HEK293 (cell line): ENCODE data around the gene HSD17B1.

Experiments used
- CTCF ChIA-PET: fragments of 350-600 bp; formaldehyde crosslinking; extraction: SDS; loops from one replicate; lab custom pipeline; 2021; ENCODE audit warnings: antibody characterized with exemption; lab: Yijun Ruan, JAX
- POLR2A ChIA-PET: fragments of 300-600 bp; formaldehyde crosslinking; extraction: SDS; loops from one replicate; lab custom pipeline; 2020; ENCODE audit warnings: antibody characterized with exemption, inconsistent platforms; lab: Yijun Ruan, JAX
- H3K27ac ChIP-seq: fragments of 200-500 bp; sonication (Bioruptor generic); 2 replicates; pipeline ENCODE4 v1.5.1; 2014; ENCODE audit warnings: low read depth, low read length, control low read depth, inconsistent platforms; ENCODE audit errors: extremely low read depth
- H3K36me3 ChIP-seq, 2 experiments: fragments of 200-500 bp in 1 of 2; sonication (Bioruptor generic) in 1 of 2; 1 replicate in 1 of 2; 2 replicates in 1 of 2; pipeline ENCODE4 v1.5.1; 2014 to 2017; ENCODE audit warnings: inconsistent platforms in 2 of 2, low read length in 2 of 2; ENCODE audit not compliant: control insufficient read depth in 2 of 2, insufficient read depth in 1 of 2
- H3K4me1 ChIP-seq: fragments of 200-500 bp; sonication (Bioruptor generic); 2 replicates; pipeline ENCODE4 v1.5.1; 2014; ENCODE audit warnings: mild to moderate bottlenecking, low read length, inconsistent platforms; ENCODE audit not compliant: control insufficient read depth, insufficient read depth
- H3K4me3 ChIP-seq: 2 replicates; pipeline ENCODE4 v1.5.1; 2011; ENCODE audit warnings: low read depth, mild to moderate bottlenecking, control low read depth, low read length, moderate library complexity
- H3K9me3 ChIP-seq: fragments of 200-500 bp; sonication (Bioruptor generic); 2 replicates; pipeline ENCODE4 v1.5.1; 2014; ENCODE audit warnings: low read depth, low read length, inconsistent platforms; ENCODE audit not compliant: control insufficient read depth, insufficient read depth
- HOXD13 ChIP-seq: sonication (generic); formaldehyde crosslinking; IDR thresholded peaks from 2 replicates; pipeline ENCODE4 v1.8.0; 2022; ENCODE audit warnings: missing genetic modification reagents, borderline replicate concordance
- OSR2 ChIP-seq: fragments of 450-650 bp; formaldehyde crosslinking; IDR thresholded peaks from 2 replicates; pipeline ENCODE4 v1.5.1; 2016; ENCODE audit warnings: missing biosample characterization, missing genetic modification characterization
- PRDM1 ChIP-seq: fragments of 450-650 bp; formaldehyde crosslinking; IDR thresholded peaks from 2 replicates; pipeline ENCODE4; 2016; ENCODE audit warnings: missing biosample characterization, missing genetic modification characterization
- YY2 ChIP-seq: fragments of 450-650 bp; formaldehyde crosslinking; IDR thresholded peaks from 2 replicates; pipeline ENCODE4 v1.5.1; 2016; ENCODE audit warnings: missing biosample characterization, missing genetic modification characterization
- ZIC2 ChIP-seq: fragments of 450-650 bp; formaldehyde crosslinking; IDR thresholded peaks from 2 replicates; pipeline ENCODE4 v1.5.1; 2016; ENCODE audit warnings: missing biosample characterization, missing genetic modification characterization
- ZNF335 ChIP-seq: fragments of 450-650 bp; formaldehyde crosslinking; conservative IDR thresholded peaks from 2 replicates; pipeline ENCODE4 v1.5.1; 2016; ENCODE audit warnings: missing biosample characterization, missing genetic modification characterization
- ZNF433 ChIP-seq: fragments of 450-650 bp; formaldehyde crosslinking; IDR thresholded peaks from 2 replicates; pipeline ENCODE4 v1.5.1; 2016; ENCODE audit warnings: missing biosample characterization, missing genetic modification characterization, low read depth
- ZNF521 ChIP-seq: fragments of 450-650 bp; formaldehyde crosslinking; IDR thresholded peaks from 2 replicates; pipeline ENCODE4 v1.5.1; 2017; ENCODE audit warnings: missing biosample characterization, mild to moderate bottlenecking, missing genetic modification characterization
- ZNF560 ChIP-seq: fragments of 450-650 bp; formaldehyde crosslinking; IDR thresholded peaks from 2 replicates; pipeline ENCODE4 v1.5.1; 2017; ENCODE audit warnings: missing biosample characterization, missing genetic modification characterization, borderline replicate concordance
- ZNF747 ChIP-seq: fragments of 450-650 bp; formaldehyde crosslinking; IDR thresholded peaks from 2 replicates; pipeline ENCODE4 v1.5.1; 2016; ENCODE audit warnings: missing biosample characterization, missing genetic modification characterization
- ZNF76 ChIP-seq: fragments of 450-650 bp; formaldehyde crosslinking; IDR thresholded peaks from 2 replicates; pipeline ENCODE4; 2016; ENCODE audit warnings: low read depth, missing biosample characterization, missing genetic modification characterization, borderline replicate concordance
- ZNF776 ChIP-seq: fragments of 450-650 bp; formaldehyde crosslinking; IDR thresholded peaks from 2 replicates; pipeline ENCODE4 v1.5.0; 2017; ENCODE audit warnings: missing biosample characterization, missing genetic modification characterization, borderline replicate concordance
- ZSCAN23 ChIP-seq: fragments of 450-650 bp; formaldehyde crosslinking; IDR thresholded peaks from 2 replicates; pipeline ENCODE4 v1.5.1; 2016; ENCODE audit warnings: missing biosample characterization, missing genetic modification characterization
- TF ChIP-seq, protein P1 (sequence below): fragments of 450-650 bp; formaldehyde crosslinking; conservative IDR thresholded peaks from 2 replicates; pipeline ENCODE4 v1.5.1; 2016; ENCODE audit warnings: low read depth, missing biosample characterization, missing genetic modification characterization
- TF ChIP-seq, protein P2 (sequence below): fragments of 450-650 bp; formaldehyde crosslinking; IDR thresholded peaks from 2 replicates; pipeline ENCODE4 v1.5.1; 2016; ENCODE audit warnings: missing biosample characterization, missing genetic modification characterization
- TF ChIP-seq, protein P3 (sequence below): fragments of 450-650 bp; formaldehyde crosslinking; IDR thresholded peaks from 2 replicates; pipeline ENCODE4 v1.5.1; 2017; ENCODE audit warnings: missing biosample characterization, missing genetic modification characterization
- TF ChIP-seq, protein P4 (sequence below): fragments of 450-650 bp; formaldehyde crosslinking; IDR thresholded peaks from 2 replicates; pipeline ENCODE4 v1.5.1; 2016; ENCODE audit warnings: missing biosample characterization, missing genetic modification characterization
- TF ChIP-seq, protein P5 (sequence below): fragments of 450-650 bp; formaldehyde crosslinking; IDR thresholded peaks from 2 replicates; pipeline ENCODE4 v1.5.1; 2016; ENCODE audit warnings: missing biosample characterization, missing genetic modification characterization
- TF ChIP-seq, protein P6 (sequence below): fragments of 450-650 bp; formaldehyde crosslinking; IDR thresholded peaks from 2 replicates; pipeline ENCODE4 v1.5.1; 2016; ENCODE audit warnings: missing biosample characterization, missing genetic modification characterization

Gene HSD17B1

DNA sequence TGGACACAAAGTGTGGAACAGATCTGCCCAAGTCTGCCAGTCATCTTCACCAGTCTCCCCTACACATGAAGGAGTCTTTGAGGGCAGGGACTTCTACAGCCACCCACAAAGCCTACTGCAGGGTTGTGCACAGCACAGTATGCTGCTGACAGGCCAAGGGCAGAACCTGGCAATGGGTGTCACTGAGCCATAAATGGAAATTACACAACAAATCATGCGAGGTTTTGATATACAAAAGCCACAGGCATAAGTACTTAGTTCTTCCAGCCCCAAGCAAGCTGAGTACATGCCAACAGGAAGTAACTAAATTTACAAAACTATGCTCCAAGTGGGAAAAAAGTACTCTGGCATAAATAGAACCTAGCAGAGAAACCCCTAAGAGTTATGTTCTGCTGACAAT, 32.6 kb downstream of the HSD17B1 start:
- POLR2A ChIA-PET, result interaction anchor here (0.6 to 1.8 kb wide), 2 partner anchors 24 to 72 kb away, joined by 4 to 5 read pairs; partner anchors contain the start of genes RETREG3 and TUBG1
- peaks cover 44 to 97% of the 10 kb centered on the region in 2 experiments for H3K36me3 ChIP-seq

DNA sequence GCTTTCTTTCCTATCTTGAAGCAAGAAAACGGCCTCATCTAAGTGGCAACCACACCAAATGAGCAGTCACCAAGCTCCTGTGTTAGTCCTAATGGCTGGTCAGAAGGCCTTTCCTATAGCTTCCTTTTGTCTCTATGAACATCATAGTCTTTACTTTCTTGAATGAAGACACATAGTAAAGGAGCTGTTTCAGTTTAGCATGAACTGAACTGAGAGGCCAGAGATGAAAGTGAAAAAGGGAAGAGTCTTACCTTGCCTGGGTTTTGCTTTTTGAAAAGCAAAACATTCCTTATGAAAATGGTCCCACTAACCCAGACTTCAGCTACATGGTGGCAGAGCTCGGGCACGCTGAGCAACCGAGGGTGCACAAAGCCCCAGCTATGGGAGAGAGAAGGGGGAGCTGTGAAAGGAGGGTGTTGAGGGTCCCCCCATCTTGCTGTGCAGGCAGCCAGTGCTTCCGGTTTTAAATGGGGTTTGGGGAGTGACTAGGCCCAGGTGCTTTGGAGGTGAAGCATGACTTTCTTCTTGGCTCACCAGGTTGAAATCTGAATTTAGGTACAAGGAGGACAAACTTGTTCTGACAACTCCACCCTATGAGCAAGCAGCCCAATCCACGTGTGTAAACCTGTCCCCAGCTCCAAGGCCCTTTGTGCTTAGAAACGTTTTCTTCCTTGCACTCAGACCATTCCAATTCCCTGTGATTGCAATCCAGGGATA, 33.9 kb downstream of the HSD17B1 start:
- H3K36me3 ChIP-seq, result peaks cover 52 to 100% of the 10 kb centered on the region in 2 experiments
- ChIA-PET CTCF (interaction anchor here (0.6 to 1.7 kb wide), 5 partner anchors 9 to 238 kb away, joined by 3 to 9 read pairs (median 3); partner anchors contain the start of gene PSMC3IP), POLR2A (interaction anchor here (0.9 to 1.8 kb wide), 2 partner anchors 8 to 23 kb away, joined by 4 to 5 read pairs; partner anchors contain the start of genes RETREG3 and TUBG1)
- H3K27ac ChIP-seq, result no peak overlapping the region
- no peaks in the 10 kb centered on the region for H3K9me3 ChIP-seq
- H3K4me1 ChIP-seq, result no peaks in the 10 kb centered on the region
- no peak overlapping the region for H3K4me3 ChIP-seq
- TF ChIP-seq ZNF560 (tag by site-specific recombination) (no peak), PRDM1 (tag by site-specific recombination) (0 out of 2 replicates have a peak, but pooled peaks have one; percentile 17)

More for the DNA sequence above, 32.6 kb downstream of the HSD17B1 start:
- CTCF ChIA-PET, result interaction anchor here (1.7 kb wide), 1 partner anchor 8 kb away, joined by 9 read pairs; the partner anchor contains the start of gene PSMC3IP
- Histone ChIP-seq H3K9me3 (no peaks in the 10 kb centered on the region), H3K27ac (no peak overlapping the region), H3K4me1 (no peaks in the 10 kb centered on the region), H3K4me3 (no peak overlapping the region)
- TF ChIP-seq, protein P1, sequence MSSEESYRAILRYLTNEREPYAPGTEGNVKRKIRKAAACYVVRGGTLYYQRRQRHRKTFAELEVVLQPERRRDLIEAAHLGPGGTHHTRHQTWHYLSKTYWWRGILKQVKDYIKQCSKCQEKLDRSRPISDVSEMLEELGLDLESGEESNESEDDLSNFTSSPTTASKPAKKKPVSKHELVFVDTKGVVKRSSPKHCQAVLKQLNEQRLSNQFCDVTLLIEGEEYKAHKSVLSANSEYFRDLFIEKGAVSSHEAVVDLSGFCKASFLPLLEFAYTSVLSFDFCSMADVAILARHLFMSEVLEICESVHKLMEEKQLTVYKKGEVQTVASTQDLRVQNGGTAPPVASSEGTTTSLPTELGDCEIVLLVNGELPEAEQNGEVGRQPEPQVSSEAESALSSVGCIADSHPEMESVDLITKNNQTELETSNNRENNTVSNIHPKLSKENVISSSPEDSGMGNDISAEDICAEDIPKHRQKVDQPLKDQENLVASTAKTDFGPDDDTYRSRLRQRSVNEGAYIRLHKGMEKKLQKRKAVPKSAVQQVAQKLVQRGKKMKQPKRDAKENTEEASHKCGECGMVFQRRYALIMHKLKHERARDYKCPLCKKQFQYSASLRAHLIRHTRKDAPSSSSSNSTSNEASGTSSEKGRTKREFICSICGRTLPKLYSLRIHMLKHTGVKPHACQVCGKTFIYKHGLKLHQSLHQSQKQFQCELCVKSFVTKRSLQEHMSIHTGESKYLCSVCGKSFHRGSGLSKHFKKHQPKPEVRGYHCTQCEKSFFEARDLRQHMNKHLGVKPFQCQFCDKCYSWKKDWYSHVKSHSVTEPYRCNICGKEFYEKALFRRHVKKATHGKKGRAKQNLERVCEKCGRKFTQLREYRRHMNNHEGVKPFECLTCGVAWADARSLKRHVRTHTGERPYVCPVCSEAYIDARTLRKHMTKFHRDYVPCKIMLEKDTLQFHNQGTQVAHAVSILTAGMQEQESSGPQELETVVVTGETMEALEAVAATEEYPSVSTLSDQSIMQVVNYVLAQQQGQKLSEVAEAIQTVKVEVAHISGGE (tag by site-specific recombination), result no peak
- 0 out of 2 replicates have a peak, but pooled peaks have one; percentile 5 for TF ChIP-seq ZIC2 (tag by site-specific recombination)
- TF ChIP-seq, protein P2, sequence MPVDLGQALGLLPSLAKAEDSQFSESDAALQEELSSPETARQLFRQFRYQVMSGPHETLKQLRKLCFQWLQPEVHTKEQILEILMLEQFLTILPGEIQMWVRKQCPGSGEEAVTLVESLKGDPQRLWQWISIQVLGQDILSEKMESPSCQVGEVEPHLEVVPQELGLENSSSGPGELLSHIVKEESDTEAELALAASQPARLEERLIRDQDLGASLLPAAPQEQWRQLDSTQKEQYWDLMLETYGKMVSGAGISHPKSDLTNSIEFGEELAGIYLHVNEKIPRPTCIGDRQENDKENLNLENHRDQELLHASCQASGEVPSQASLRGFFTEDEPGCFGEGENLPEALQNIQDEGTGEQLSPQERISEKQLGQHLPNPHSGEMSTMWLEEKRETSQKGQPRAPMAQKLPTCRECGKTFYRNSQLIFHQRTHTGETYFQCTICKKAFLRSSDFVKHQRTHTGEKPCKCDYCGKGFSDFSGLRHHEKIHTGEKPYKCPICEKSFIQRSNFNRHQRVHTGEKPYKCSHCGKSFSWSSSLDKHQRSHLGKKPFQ (tag by site-specific recombination), result no peak

DNA sequence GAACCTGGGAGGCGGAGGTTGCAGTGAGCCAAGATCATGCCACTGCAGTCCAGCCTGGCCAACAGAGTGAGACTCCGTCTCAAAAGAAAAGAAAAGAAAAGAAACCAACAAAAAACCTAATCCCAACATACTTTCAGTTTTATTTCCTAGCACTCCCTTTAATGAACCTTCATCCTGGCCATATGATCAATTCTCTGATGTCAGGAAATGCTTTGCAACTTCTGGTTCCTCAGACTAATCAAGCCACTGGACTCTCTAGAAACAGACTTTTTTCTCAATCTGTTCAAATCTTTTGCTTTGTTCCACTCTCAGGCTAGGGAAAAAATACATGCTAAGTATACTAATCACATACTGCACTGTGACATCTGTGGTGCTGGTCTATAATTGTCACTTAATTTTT, 38.2 kb downstream of the HSD17B1 start:
- CTCF ChIA-PET, result interaction anchor here (0.6 to 2.7 kb wide), 3 partner anchors 12 to 289 kb away, joined by 3 to 20 read pairs (median 4); partner anchors contain the start of gene PSMC3IP
- POLR2A ChIA-PET, result no interaction called here
- Histone ChIP-seq H3K27ac (no peak overlapping the region), H3K4me3 (no peak overlapping the region), H3K9me3 (no peaks in the 10 kb centered on the region), H3K36me3 (peaks cover 42 to 68% of the 10 kb centered on the region in 2 experiments), H3K4me1 (no peaks in the 10 kb centered on the region)
- TF ChIP-seq ZNF433 (tag by site-specific recombination) (no peak), OSR2 (tag by site-specific recombination) (no peak), ZNF521 (tag by site-specific recombination) (no peak), YY2 (tag by site-specific recombination) (no peak), ZNF335 (tag by site-specific recombination) (no peak), ZNF776 (tag by site-specific recombination) (no peak), ZNF76 (tag by site-specific recombination) (no peak), ZSCAN23 (no peak), HOXD13 (CRISPR knock-in tag) (no peak), ZNF747 (tag by site-specific recombination) (no peak)
- TF ChIP-seq, protein P3, sequence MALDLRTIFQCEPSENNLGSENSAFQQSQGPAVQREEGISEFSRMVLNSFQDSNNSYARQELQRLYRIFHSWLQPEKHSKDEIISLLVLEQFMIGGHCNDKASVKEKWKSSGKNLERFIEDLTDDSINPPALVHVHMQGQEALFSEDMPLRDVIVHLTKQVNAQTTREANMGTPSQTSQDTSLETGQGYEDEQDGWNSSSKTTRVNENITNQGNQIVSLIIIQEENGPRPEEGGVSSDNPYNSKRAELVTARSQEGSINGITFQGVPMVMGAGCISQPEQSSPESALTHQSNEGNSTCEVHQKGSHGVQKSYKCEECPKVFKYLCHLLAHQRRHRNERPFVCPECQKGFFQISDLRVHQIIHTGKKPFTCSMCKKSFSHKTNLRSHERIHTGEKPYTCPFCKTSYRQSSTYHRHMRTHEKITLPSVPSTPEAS (tag by site-specific recombination), result no peak
- TF ChIP-seq, protein P4, sequence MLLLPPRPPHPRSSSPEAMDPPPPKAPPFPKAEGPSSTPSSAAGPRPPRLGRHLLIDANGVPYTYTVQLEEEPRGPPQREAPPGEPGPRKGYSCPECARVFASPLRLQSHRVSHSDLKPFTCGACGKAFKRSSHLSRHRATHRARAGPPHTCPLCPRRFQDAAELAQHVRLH (tag by site-specific recombination), result no peak
- TF ChIP-seq, protein P5, sequence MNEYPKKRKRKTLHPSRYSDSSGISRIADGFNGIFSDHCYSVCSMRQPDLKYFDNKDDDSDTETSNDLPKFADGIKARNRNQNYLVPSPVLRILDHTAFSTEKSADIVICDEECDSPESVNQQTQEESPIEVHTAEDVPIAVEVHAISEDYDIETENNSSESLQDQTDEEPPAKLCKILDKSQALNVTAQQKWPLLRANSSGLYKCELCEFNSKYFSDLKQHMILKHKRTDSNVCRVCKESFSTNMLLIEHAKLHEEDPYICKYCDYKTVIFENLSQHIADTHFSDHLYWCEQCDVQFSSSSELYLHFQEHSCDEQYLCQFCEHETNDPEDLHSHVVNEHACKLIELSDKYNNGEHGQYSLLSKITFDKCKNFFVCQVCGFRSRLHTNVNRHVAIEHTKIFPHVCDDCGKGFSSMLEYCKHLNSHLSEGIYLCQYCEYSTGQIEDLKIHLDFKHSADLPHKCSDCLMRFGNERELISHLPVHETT, result no peak
- TF ChIP-seq, protein P6, sequence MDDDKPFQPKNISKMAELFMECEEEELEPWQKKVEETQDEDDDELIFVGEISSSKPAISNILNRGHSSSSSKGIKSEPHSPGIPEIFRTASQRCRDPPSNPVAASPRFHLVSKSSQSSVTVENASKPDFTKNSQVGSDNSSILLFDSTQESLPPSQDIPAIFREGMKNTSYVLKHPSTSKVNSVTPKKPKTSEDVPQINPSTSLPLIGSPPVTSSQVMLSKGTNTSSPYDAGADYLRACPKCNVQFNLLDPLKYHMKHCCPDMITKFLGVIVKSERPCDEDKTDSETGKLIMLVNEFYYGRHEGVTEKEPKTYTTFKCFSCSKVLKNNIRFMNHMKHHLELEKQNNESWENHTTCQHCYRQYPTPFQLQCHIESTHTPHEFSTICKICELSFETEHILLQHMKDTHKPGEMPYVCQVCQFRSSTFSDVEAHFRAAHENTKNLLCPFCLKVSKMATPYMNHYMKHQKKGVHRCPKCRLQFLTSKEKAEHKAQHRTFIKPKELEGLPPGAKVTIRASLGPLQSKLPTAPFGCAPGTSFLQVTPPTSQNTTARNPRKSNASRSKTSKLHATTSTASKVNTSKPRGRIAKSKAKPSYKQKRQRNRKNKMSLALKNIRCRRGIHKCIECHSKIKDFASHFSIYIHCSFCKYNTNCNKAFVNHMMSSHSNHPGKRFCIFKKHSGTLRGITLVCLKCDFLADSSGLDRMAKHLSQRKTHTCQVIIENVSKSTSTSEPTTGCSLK (tag by site-specific recombination), result no peak
